HepG2 (cell line): ENCODE results near the gene MYL6B. TPM values are rescaled to one million over a fixed set of nuclear protein-coding genes. Genes with fewer than 3 reads are reported as not detected.

Experiments used
- ARHGAP35 ChIP-seq: sonication (generic); formaldehyde crosslinking; IDR thresholded peaks from 2 replicates; pipeline ENCODE4 v1.9.0; 2022; ENCODE audit warnings: mild to moderate bottlenecking, inconsistent platforms, moderate library complexity, missing genetic modification reagents, borderline replicate concordance
- ASH2L ChIP-seq: fragments of 300-600, 200-600 bp; sonication (generic); IDR thresholded peaks from 2 replicates; pipeline ENCODE4 v1.7.0; 2017; ENCODE audit warnings: low read depth, mild to moderate bottlenecking, moderate library complexity, mixed read lengths, low read length; ENCODE audit not compliant: insufficient read length
- ATF7 ChIP-seq, 2 experiments: fragments of 450-650 bp in 1 of 2; sonication (generic) in 1 of 2; formaldehyde crosslinking in 1 of 2; IDR thresholded peaks; 2 replicates each; pipeline versions ENCODE4 v1.4.0 to v1.6.1; 2016 to 2020; ENCODE audit warnings: antibody characterized with exemption in 1 of 2, mild to moderate bottlenecking in 1 of 2, missing genetic modification reagents in 1 of 2
- FOSL1 ChIP-seq: sonication (generic); formaldehyde crosslinking; IDR thresholded peaks from 2 replicates; pipeline ENCODE4 v1.9.0; 2021; ENCODE audit warnings: missing genetic modification reagents, borderline replicate concordance
- HMGXB4 ChIP-seq, 2 experiments: sonication (generic) in 1 of 2; formaldehyde crosslinking in 1 of 2; IDR thresholded peaks; 2 replicates each; pipeline versions ENCODE4 v1.4.0 to v1.6.1; 2018 to 2020; ENCODE audit warnings: missing genetic modification reagents in 2 of 2, borderline replicate concordance in 1 of 2, low read depth in 1 of 2, mild to moderate bottlenecking in 1 of 2, missing biosample characterization in 1 of 2
- IKZF5 ChIP-seq: IDR thresholded peaks from 2 replicates; pipeline ENCODE4 v1.6.1; 2018; ENCODE audit warnings: missing genetic modification reagents, mild to moderate bottlenecking, missing compliant biosample characterization
- MBD4 ChIP-seq: IDR thresholded peaks from 2 replicates; pipeline ENCODE4 v1.6.1; 2012; ENCODE audit warnings: low read length, inconsistent platforms, borderline replicate concordance
- MYPOP ChIP-seq: sonication (generic); formaldehyde crosslinking; IDR thresholded peaks from 2 replicates; pipeline ENCODE4 v1.8.1; 2023; ENCODE audit warnings: mild to moderate bottlenecking, moderate library complexity, missing genetic modification reagents
- NFAT5 ChIP-seq: sonication (generic); formaldehyde crosslinking; IDR thresholded peaks from 2 replicates; pipeline ENCODE4 v1.4.0; 2020; ENCODE audit warnings: missing genetic modification reagents
- NKX3-1 ChIP-seq: sonication (generic); formaldehyde crosslinking; IDR thresholded peaks from 2 replicates; pipeline ENCODE4 v1.5.0; 2020; ENCODE audit warnings: missing genetic modification reagents
- NR2F2 ChIP-seq: IDR thresholded peaks from 2 replicates; pipeline ENCODE4 v1.6.1; 2012; ENCODE audit warnings: low read depth, inconsistent platforms, borderline replicate concordance
- RFX5 ChIP-seq: IDR thresholded peaks from 2 replicates; pipeline ENCODE4 v1.6.1; 2011; ENCODE audit warnings: low read depth, low read length, improper control_type of control experiment
- TSC22D2 ChIP-seq: sonication (generic); formaldehyde crosslinking; IDR thresholded peaks from 2 replicates; pipeline ENCODE4 v1.5.1; 2020; ENCODE audit warnings: missing genetic modification reagents, mild to moderate bottlenecking, borderline replicate concordance
- YY1 ChIP-seq: IDR thresholded peaks from 2 replicates; pipeline ENCODE4 v1.6.1; 2011; ENCODE audit warnings: low read length, low read depth, moderate library complexity, mild to moderate bottlenecking; ENCODE audit not compliant: insufficient read depth, insufficient replicate concordance
- ZNF12 ChIP-seq: sonication (generic); formaldehyde crosslinking; IDR thresholded peaks from 2 replicates; pipeline ENCODE4 v1.5.0; 2020; ENCODE audit warnings: missing genetic modification reagents
- ZNF703 ChIP-seq: sonication (generic); formaldehyde crosslinking; IDR thresholded peaks from 2 replicates; pipeline ENCODE4 v1.5.1; 2020; ENCODE audit warnings: missing genetic modification reagents, mild to moderate bottlenecking, moderate library complexity, borderline replicate concordance
- ZNF740 ChIP-seq: sonication (generic); formaldehyde crosslinking; IDR thresholded peaks from 2 replicates; pipeline ENCODE4 v1.4.0; 2020; ENCODE audit warnings: missing genetic modification reagents
- polyA plus RNA-seq, 8 experiments: library from polyadenylated mRNA; depleted of rRNA in 3 of 8; stranded (reverse) in 7 of 8; unstranded in 1 of 8; fragments of >200 nt; fragmentation: Illumina TruSeq in 4 of 8; extraction: Trizol in 4 of 8; gene quantifications; 2 replicates each; pipeline versions ENCODE4 v1.2.1 to v1.2.3, GENCODE V29; 2011 to 2016; ENCODE audit warnings: low read depth in 4 of 8, missing spikeins in 1 of 8, mixed read lengths in 1 of 8; ENCODE audit not compliant: insufficient read depth in 1 of 8
- total RNA-seq, 5 experiments: library from RNA; depleted of rRNA; stranded (reverse); fragments of >200 nt; fragmentation: Illumina TruSeq; extraction: Trizol; gene quantifications; 2 replicates each; pipeline ENCODE4 v1.2.3, GENCODE V29; 2016; ENCODE audit warnings: low read depth in 1 of 5

MYL6B gene
- total and polyA plus RNA-seq, 2 of the 13 experiments (the other 11 are each of a cell fraction or from before 2014, with no cell fraction given): 75.7 to 88.7 TPM

DNA sequence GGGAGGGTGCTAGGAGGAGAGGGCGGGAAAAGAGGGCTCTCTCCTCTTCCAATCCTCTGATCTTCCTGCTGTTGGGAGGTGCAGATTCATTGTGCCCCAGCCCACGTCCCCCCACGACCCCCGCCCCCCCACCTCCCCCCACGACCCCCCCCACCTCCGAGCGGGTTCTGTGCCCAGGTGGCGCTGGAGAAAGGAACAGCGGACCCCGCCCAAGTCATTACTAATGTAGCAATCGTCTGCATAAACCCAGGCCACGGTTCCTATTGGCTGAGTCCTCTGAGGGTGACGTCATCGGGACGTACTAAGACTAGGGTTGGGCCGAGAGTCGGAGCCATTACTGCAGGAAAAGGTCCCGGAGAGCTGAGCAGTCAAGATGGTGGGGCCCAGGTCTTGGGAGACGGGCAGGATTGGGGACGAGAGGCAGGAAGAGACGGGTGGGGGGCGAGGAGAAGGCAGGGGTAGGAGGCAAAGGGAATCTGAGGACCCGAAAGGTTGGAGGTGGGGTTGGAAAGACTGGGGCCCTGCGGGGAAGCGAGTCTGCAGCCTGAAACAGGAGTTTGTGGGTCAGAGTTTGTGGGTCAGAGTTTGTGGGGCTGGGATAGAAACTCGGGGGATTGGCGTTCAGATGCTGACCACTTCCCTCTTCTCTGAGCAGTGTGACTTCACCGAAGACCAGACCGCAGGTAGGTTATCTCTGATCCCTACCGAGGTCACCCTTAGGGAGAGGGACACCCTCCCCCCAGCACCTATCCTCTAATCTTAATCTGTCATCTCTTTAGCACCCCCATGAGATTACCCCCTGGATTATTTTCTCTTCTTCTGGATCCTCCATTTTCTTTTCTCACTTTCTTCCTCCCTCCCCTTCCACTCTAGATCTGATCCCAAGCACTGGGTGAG, 5.9 kb downstream of the MYL6B start, which contains the start of gene MYL6 (continued):
- peak; percentile 68 for TF ChIP-seq ASH2L
- peak; percentile 86 for TF ChIP-seq ZNF740 (CRISPR knock-in tag)
- no peak for TF ChIP-seq NFAT5
- TF ChIP-seq ATF7 (IDR thresholded peaks at IDR 0.05): peak; percentile 100
- peak; percentile 99 for TF ChIP-seq ATF7 (CRISPR knock-in tag; IDR thresholded peaks at IDR 0.05)
- TF ChIP-seq ZNF703: no peak
- TF ChIP-seq IKZF5 (CRISPR knock-in tag): peak; percentile 62; the same call in 1 of the 2 replicates
- TF ChIP-seq MBD4: peak; percentile 27; the same call in 1 of the 2 replicates
- TF ChIP-seq YY1: peak; percentile 90
- TF ChIP-seq FOSL1 (CRISPR knock-in tag): no peak
- no peak for TF ChIP-seq ZNF12 (CRISPR knock-in tag)
- 0 out of 2 replicates have a peak, but pooled peaks have one; percentile 12 for TF ChIP-seq MYPOP
- TF ChIP-seq ARHGAP35 (CRISPR knock-in tag): peak; percentile 48; the same call in 1 of the 2 replicates
- TF ChIP-seq NR2F2: peak; percentile 8; the same call in 1 of the 2 replicates
- peak; percentile 76 for TF ChIP-seq RFX5
- peak; percentile 50; the same call in 1 of the 2 replicates for TF ChIP-seq TSC22D2
- no peak for TF ChIP-seq NKX3-1
- TF ChIP-seq HMGXB4 (CRISPR knock-in tag; IDR thresholded peaks at IDR 0.05; ENCODE audit: borderline replicate concordance in 1 of 2, low read depth in 1 of 2): peak; percentile 27 to 66; a peak in 2 of 4 replicates
